Keratinocyte (primary cell): ENCODE results near the gene SBK1. TPM values are rescaled to one million over a fixed set of nuclear protein-coding genes. Genes with fewer than 3 reads are reported as not detected.
A peak's percentile ranks its signal among the peaks of the same experiment; 100 is the strongest.

Experiments used
- DNase-seq: peaks from one replicate; pipeline ENCODE4 v3.0.0-alpha.2; 2011; ENCODE audit warnings: low read depth, missing footprints, low spot score
- FAIRE-seq: peaks from 2 replicates; lab custom pipeline; 2011; peaks lifted over from hg19 to GRCh38; lab: Jason Lieb, UNC
- H2AFZ ChIP-seq: 2 replicates; pipeline ENCODE4 v1.6.0; 2012; ENCODE audit warnings: low read length, control low read depth, inconsistent platforms; ENCODE audit not compliant: control insufficient read depth
- H3K27ac ChIP-seq: 2 replicates; pipeline ENCODE4 v1.5.1; 2011; ENCODE audit warnings: low read length; ENCODE audit not compliant: control insufficient read depth, insufficient read depth
- H3K27me3 ChIP-seq: 3 replicates; pipeline ENCODE4 v1.6.0; 2011; ENCODE audit warnings: low read length; ENCODE audit not compliant: control insufficient read depth, insufficient read depth; ENCODE audit errors: extremely low read depth
- H3K36me3 ChIP-seq, 2 experiments: 2 replicates in 1 of 2; 3 replicates in 1 of 2; pipeline ENCODE4 v1.5.1; 2011; ENCODE audit warnings: low read length in 2 of 2, mild to moderate bottlenecking in 1 of 2; ENCODE audit not compliant: control insufficient read depth in 2 of 2, insufficient read depth in 2 of 2; ENCODE audit errors: extremely low read depth in 1 of 2
- H3K4me1 ChIP-seq: 3 replicates; pipeline ENCODE4 v1.5.1; 2011; ENCODE audit warnings: low read length; ENCODE audit not compliant: control insufficient read depth, insufficient read depth; ENCODE audit errors: extremely low read depth
- H3K4me2 ChIP-seq: 3 replicates; pipeline ENCODE4 v1.6.0; 2011; ENCODE audit warnings: low read depth, low read length; ENCODE audit not compliant: control insufficient read depth, insufficient read depth; ENCODE audit errors: extremely low read depth
- H3K4me3 ChIP-seq, 3 experiments: fragments of 200-600 bp in 1 of 3; sonication (generic) in 1 of 3; 2 replicates in 2 of 3; 3 replicates in 1 of 3; pipeline ENCODE4 v1.5.1; 2011 to 2016; ENCODE audit warnings: low read length in 3 of 3, mild to moderate bottlenecking in 3 of 3, control low read depth in 2 of 3, inconsistent platforms in 1 of 3, low read depth in 1 of 3, mixed read lengths in 1 of 3, mixed run types in 1 of 3, moderate library complexity in 1 of 3; ENCODE audit not compliant: control insufficient read depth in 2 of 3, insufficient read depth in 2 of 3; ENCODE audit errors: extremely low read depth in 1 of 3
- H3K79me2 ChIP-seq: 2 replicates; pipeline ENCODE4 v1.6.0; 2012; ENCODE audit warnings: low read length; ENCODE audit not compliant: control insufficient read depth, insufficient read depth
- H3K9ac ChIP-seq: 3 replicates; pipeline ENCODE4 v1.6.0; 2011; ENCODE audit warnings: low read length; ENCODE audit not compliant: control insufficient read depth, insufficient read depth; ENCODE audit errors: extremely low read depth
- H3K9me1 ChIP-seq: 3 replicates; pipeline ENCODE4 v1.6.0; 2011; ENCODE audit warnings: low read length; ENCODE audit not compliant: control insufficient read depth, insufficient read depth; ENCODE audit errors: extremely low read depth
- H3K9me3 ChIP-seq: 2 replicates; pipeline ENCODE4 v1.5.1; 2012; ENCODE audit warnings: low read depth, low read length; ENCODE audit not compliant: control insufficient read depth
- H4K20me1 ChIP-seq: 3 replicates; pipeline ENCODE4 v1.6.0; 2011; ENCODE audit warnings: low read length; ENCODE audit not compliant: control insufficient read depth, insufficient read depth; ENCODE audit errors: extremely low read depth
- CTCF ChIP-seq, 3 experiments: IDR thresholded peaks in 1 of 3; conservative IDR thresholded peaks in 1 of 3; optimal IDR thresholded peaks in 1 of 3; 2 replicates in 2 of 3; 3 replicates in 1 of 3; pipeline versions ENCODE3 to v1.5.1; 2011; ENCODE audit warnings: low read length in 3 of 3, mild to moderate bottlenecking in 3 of 3, moderate library complexity in 2 of 3, control low read depth in 1 of 3, inconsistent platforms in 1 of 3; ENCODE audit not compliant: insufficient read depth in 2 of 3; ENCODE audit errors: extremely low read depth in 1 of 3
- EZH2 ChIP-seq: IDR thresholded peaks from one replicate; pipeline ENCODE4 v1.6.1; 2012; ENCODE audit warnings: inconsistent platforms, mild to moderate bottlenecking, low read length, moderate library complexity
- dilution Hi-C: fragments of 300-500 bp; cut with MboI; formaldehyde crosslinking; loops from one replicate; pipeline ENCODE4 v1.7.0; 2020; ENCODE audit warnings: low sequenced_read_pairs; ENCODE audit not compliant: extremely low pct_ligation_motif_present
- polyA plus RNA-seq, 5 experiments: library from polyadenylated mRNA; depleted of rRNA in 3 of 5; stranded (reverse) in 3 of 5; stranded (forward) in 1 of 5; unstranded in 1 of 5; fragments of >200 nt; gene quantifications; 1 replicate in 1 of 5; 2 replicates in 3 of 5; 3 replicates in 1 of 5; pipeline versions ENCODE4 v1.2.1 to v1.2.3, GENCODE V29; 2011 to 2012; ENCODE audit warnings: missing spikeins in 2 of 5, low read depth in 1 of 5, low replicate concordance in 1 of 5

The SBK1 gene
- polyA plus RNA-seq, 1 donor (not counting 4 experiments of a cell fraction or from before 2014, with no cell fraction given) = 0.04 TPM

- H3K9ac ChIP-seq = no peak overlapping the region
- DNase-seq = no peak
- no peak for FAIRE-seq
- H3K27me3 ChIP-seq = no peaks in the 10 kb centered on the region
- H3K4me2 ChIP-seq = no peak overlapping the region
- no peak overlapping the region for H2AFZ ChIP-seq
- no peaks in the 10 kb centered on the region for H3K4me1 ChIP-seq
- no peaks in the 10 kb centered on the region for H3K79me2 ChIP-seq
- TF ChIP-seq CTCF (optimal IDR thresholded peaks at IDR 0.05 in 1 of 3, IDR thresholded peaks at IDR 0.05 in 1 of 3, conservative IDR thresholded peaks at IDR 0.05 in 1 of 3; ENCODE audit: extremely low read depth in 1 of 3, insufficient read depth in 2 of 3, low read length in 3 of 3) (peak; percentile 66 to 93 (median 90)), EZH2 (no peak)
- no peaks in the 10 kb centered on the region for H3K9me3 ChIP-seq
- H3K9me1 ChIP-seq = no peaks in the 10 kb centered on the region
- H3K27ac ChIP-seq = no peak overlapping the region
- no peaks in the 10 kb centered on the region for H3K36me3 ChIP-seq
- H4K20me1 ChIP-seq = no peaks in the 10 kb centered on the region
- dilution Hi-C loops = no loop called here
- no peak overlapping the region for H3K4me3 ChIP-seq
Measured at GRCh38 chr16:28321700-28322411, 29.5 kb downstream of the SBK1 start.

GRCh38 chr16:28324235-28324886 is 32.0 kb downstream of the SBK1 start:
- Histone ChIP-seq H2AFZ (no peak overlapping the region), H4K20me1 (no peaks in the 10 kb centered on the region), H3K9me1 (no peaks in the 10 kb centered on the region), H3K79me2 (no peaks in the 10 kb centered on the region), H3K27me3 (no peaks in the 10 kb centered on the region), H3K4me1 (no peaks in the 10 kb centered on the region), H3K9ac (no peak overlapping the region), H3K9me3 (no peaks in the 10 kb centered on the region), H3K4me2 (no peak overlapping the region), H3K4me3 (no peak overlapping the region), H3K36me3 (no peaks in the 10 kb centered on the region), H3K27ac (no peak overlapping the region)
- TF ChIP-seq EZH2 = no peak
- FAIRE-seq (no peak), DNase-seq (no peak)
- dilution Hi-C loops = no loop called here
